ENCODE measurements around the gene RUVBL2.

Gene RUVBL2

DNA sequence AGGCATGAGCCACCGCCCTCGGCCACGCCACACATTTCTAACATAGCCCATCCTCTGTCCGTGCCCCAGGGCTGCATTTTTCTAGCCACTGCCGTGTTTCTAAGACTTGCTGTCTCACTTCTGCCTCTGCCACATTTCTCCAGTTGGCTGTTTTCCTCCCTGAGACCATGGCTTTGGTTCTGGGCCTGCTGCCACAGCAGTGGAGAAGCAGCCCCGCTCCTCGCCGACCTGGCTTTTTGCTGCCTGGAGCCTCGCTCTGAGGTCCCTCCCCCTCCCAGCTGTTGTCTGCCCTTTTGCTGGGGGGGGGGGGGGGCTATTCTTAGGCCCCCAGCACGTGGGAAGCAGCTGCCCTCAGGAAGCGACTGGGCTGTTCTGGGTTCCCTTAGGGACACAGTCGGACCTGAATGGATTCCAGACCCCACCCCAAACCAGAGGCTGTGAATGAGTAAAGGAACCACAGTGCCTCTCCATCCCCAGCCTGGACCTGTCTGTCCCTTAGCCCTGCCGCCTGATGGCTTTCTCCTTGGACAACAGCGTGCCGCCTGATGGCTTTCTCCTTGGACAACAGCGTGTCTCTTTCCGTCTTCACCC is 3.9 kb upstream of the RUVBL2 start:
- DNase-seq: no peak

DNA sequence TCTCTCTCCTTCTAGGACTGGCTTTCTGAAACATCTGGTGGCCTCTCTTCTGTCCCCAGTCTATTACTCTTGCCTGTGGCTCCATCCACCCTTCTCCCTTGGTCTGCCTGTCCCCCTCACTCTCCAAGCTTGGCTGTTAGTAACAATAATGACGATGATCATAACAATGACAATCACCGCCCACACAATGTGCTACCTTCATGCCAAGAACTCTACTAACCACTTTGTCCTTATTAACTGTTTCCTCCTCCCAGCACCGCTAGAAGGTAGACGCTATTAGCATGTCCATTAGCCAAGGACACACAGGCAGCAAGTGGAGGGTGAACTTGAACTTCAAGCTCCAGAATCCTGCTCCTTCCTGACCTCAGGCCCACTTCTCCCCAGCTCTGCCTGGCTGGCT is 3.3 kb upstream of the RUVBL2 start:
- DNase-seq: no peak

DNA sequence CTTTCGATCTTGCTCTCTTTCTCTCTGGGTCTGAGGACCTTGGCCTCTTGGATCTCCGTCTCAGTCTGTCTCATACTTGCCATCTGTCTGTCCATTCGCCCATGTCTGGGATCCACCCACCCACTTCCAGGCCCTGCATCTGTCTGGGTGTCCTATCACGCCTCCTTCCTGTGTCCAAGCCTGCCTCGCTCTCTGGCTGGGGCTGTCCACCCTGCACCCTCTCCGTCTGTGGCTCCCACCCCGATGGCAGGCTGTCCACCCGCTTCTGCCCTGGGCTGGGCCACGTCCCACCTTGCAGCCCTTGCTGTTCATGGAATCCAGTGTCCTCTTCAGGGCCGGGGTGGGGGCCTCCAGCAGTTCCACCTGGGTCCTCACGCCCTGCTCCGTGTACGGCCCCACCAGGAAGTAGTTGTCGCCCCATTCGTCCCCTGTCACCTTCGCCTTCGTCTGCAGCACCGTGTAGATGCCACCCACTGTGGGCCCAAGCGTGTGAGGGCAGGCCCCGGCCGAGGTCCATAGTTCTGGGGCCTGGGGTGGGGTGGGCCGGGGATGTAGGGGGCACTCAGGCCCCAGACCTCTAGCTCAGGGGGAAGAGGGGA is 2.6 kb upstream of the RUVBL2 start:
- no peak for DNase-seq

DNA sequence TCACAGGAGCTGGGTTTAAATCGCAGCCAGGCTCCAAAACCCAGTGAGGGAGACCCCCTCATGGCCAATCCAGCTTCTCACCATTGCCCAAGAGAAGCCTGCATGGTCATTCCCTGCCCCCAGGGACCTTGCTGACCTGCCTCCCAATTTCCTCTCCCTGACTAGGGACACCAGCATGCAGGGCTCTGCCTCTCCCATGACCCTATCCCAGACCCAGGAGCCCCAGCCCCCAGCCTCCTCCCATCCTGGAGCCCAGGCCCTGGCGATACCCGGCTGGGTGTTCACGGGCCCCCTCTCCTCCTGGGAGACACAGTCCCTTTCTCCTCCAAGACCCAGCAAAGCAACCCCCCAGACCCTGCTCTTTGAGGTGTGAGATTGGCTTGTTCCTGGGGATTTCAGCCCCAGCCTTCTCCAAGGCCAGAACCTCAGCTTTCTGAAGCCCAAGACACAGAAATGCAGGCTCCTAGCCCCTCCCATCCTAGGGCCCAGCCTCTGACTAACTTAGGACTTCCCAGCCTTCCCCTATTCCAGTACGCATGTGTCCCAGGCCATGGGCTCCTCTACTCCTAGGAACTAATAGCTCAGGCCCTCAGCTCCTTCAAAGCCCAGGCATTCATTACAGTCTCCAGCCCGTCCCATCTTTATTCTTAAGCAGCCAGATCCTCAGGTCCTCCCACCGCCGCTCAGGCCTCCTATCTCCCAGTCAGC is 1.7 kb upstream of the RUVBL2 start:
- no peak for DNase-seq

DNA sequence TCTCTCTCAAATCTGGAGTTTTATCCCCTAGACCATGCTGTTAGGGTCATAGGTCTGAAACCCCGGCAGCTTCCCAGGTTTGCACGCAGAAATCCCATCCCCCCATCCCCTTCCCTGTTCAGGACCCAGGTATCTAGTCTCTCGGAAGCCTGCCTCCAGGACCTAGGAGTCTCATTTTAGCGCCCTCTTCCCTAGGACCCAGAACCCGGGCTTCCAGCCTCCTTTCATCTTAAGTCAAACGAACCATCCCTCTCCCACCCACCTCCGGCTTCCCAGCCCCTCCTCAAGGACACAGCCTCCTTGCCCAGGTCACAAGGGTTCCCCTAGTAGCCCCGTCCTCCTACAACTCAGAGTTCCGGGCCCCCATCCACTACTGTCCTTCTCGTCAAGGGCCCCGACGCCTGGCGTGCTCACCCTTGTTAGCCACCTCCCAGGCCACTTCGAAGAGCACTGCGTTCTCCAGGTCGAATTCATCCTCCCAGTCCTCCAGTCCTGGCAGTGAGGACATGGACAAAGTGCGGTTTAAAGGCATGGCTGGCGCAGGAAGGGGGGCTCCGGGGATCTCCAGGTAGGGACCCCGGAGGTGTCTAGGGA is 1.0 kb upstream of the RUVBL2 start:
- peak in 1 of 2 donors; percentile 24 for DNase-seq

DNA sequence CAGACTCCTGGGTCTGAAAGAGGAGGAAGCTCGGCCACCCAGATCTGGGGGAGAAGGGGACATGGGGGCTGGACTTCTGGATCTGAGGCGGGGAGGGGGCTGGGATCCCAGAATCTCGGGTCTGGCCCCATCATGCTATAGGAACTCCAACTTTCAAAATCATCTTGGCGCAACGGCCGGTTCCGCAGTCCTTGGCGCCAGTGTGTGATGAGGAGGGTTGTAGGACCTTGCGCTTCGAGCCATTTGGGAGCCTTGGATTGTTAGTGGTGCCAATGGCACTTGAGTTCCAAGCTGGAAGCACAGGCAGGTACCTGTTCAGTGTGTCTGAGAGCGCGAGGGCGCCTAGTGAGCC is 324 bp downstream of the RUVBL2 start:
- DNase-seq: no peak

DNA sequence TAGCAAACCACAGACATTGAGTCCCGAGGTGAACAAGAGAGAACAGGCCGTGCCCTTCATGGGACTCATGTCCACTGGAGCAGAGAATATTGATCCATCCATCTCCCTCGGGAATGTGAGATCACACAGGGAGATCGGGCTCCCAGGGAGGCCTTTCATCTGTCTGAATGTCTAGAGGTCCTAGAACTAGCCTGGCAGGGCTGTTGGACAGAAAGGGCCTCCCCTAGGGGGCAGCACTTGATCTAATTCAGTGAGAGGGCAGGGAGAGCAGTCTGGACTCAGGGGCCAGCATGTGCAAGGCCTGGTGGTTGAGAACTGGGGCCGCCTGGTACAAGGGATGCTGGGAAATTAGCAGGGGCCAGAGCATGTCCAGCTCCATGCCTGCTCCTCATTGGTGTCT is 4.3 kb downstream of the RUVBL2 start:
- DNase-seq: peak; percentile 69 to 70

DNA sequence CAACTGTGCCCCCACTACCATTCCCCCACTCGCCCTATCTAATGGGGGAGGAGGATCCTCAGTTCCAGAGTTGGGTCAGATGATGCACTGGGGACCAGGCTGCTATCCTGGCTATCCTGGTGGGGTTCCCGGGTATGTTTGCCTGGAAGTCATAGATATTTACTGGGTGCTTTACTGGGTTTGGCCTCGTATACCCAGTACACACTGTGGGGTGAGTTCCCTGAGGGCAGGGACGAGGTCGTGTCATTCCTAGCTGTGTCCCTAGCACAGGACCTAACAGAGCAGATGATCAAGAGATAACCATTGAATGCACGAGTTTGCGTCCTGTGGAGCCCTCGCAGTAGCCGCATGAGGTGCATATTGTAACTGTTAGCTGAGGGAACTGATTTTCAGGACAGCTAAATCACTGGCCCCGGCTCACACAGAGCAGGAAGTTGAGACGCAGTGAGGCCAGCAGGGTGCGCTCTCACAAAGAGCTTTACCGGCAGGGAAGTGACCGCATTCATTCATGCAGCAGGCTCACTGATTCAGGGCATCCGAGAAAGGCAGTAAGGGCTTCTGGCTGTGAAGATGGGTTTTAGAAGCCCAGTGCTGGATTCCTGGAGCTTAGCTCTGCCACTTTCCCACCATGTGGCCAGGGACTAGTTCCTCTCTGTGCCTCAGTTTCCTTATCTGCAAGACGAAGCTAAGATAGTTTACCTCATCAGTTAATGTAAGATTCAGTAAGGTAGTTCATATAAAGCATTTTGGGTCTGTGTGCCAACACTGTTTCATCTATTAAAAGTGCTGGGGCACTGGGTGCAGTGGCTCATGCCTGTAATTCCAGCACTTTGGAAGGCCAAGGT is 6.0 kb downstream of the RUVBL2 start:
- peak; percentile 71 to 76 for DNase-seq

DNA sequence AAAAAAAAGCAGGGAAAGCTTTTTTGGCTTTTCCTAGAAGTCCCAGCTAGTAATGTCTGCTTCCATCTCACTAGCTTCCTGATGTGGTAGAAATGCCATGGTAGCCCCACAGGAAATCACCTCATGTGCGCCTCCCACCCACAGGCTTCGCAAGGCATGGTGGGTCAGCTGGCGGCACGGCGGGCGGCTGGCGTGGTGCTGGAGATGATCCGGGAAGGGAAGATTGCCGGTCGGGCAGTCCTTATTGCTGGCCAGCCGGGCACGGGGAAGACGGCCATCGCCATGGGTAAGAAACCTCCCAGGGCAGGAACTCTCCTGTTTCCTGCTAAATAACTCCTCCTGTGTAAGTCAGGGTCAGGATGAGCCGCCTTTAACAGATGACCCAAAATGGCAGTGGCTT is 10.4 kb downstream of the RUVBL2 start:
- no peak for DNase-seq

DNA sequence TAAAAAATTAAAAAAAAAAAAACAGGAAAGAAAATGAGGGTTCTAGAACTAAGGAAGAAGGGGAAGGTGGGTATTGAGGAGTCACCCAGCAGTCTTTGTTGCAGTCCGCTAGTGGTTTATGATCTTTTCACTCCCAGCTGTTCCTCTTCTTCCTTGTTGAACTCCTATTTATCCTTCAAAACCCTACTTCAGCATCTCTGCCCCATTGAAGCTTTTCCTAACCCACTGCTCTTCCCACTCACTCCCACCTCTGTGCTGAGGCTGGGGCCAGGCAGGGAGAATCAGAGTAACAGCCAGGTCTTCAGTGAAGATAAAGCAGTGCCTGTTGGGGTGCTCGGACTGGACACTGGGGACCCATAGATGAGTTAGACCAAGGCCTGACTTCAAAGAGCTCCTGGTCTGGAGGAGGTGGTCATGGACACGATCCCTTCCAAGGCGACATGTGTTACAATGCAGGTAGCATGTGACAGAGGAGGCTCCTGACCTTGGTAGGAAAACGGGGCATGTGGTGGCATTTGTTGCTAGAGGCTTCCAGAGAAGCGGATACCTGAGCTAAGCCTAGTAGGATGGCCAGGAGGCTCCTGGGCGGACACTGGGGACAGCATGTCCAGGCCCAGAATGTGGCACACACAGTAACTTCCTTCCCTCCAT is 11.4 kb downstream of the RUVBL2 start:
- no peak for DNase-seq

DNA sequence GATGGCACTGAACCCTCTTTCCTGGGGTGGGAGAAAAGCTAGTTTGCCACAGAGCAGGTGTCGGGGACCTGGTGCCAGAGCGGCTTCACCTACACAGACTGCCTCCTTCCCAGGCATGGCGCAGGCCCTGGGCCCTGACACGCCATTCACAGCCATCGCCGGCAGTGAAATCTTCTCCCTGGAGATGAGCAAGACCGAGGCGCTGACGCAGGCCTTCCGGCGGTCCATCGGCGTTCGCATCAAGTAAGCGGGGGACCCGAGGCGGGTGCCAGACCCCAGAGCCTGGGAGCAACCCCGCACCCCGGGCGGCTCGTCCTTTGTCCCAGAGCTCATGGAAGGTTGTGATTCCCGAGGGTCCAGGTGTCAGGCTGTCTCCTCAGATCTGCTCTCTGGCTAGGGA is 13.2 kb downstream of the RUVBL2 start:
- DNase-seq: no peak

DNA sequence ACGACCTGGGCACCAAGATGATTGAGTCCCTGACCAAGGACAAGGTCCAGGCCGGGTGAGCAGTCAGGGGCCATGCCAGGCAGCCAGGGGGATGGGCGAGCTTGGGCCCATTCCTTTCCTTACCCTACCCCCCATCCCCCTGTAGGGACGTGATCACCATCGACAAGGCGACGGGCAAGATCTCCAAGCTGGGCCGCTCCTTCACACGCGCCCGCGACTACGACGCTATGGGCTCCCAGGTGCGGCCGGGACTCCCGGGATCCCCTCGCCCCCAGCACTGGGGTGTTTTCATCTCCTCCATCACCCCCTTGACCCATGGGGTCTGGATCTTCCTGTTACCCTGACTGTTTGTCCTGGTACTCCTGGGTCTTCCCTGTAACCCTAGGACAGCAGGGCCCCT is 16.1 kb downstream of the RUVBL2 start:
- no peak for DNase-seq

DNA sequence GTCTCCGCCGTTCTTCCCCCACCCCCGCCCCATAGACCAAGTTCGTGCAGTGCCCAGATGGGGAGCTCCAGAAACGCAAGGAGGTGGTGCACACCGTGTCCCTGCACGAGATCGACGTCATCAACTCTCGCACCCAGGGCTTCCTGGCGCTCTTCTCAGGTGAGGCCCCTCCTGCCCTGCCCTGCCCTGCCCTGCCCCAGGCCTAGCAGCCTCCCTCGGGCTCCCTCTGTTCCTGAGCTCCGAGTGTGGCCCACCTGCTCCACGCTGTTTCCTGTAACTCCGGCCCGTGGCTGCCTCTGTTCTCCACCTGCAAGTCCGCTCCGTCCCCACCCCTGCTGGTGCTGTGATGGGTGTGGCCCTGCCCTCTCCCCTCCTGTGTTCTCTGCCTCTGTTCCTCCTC is 16.8 kb downstream of the RUVBL2 start:
- no peak for DNase-seq

DNA sequence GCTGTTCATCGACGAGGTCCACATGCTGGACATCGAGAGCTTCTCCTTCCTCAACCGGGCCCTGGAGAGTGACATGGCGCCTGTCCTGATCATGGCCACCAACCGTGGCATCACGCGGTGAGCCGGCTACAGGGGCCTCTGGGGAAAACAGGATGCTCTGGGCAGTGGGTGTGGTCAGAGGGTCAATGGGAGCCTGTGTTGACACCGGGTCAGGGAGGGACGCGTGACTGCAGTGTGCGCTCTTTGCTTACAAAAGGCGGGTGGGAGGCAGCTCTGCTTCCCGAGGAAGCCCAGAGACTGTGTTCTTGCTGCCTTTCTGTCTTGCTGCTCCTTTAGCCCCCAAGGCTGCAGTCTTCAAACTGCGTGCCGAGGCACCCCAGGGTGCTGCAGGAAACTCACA is 17.5 kb downstream of the RUVBL2 start:
- DNase-seq: no peak

DNA sequence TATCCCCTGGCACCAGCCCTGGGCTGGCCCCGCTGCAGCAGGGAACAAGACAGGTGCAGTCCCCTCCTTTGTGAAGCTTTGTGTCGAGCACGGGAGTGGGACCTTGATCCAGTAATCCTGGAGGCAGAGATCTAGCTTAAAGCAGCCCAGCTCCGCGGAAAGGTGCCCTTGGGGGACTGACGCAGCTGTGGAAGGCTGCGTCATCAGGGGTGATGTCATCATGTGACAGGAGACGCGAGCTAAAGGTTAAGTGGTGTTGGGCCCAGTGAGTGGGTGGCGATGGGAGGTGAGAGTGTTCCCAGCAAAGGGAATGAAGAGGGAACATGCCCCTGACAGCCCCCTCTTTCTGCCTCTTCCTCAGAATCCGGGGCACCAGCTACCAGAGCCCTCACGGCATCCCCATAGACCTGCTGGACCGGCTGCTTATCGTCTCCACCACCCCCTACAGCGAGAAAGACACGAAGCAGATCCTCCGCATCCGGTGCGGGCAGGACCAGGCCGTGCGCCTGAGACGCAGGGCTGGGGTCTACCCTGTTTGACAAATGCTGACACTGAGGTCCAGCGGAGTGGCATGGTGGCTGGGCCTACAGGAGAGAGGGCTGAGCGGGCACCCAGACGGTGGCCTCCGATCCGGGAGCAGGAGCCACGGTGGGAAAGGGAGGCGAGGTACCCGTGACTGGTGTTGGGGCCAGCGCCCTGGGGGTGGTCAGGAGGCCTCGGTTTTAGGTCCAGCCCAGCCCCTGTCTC is 20.6 kb downstream of the RUVBL2 start:
- DNase-seq: no peak

DNA sequence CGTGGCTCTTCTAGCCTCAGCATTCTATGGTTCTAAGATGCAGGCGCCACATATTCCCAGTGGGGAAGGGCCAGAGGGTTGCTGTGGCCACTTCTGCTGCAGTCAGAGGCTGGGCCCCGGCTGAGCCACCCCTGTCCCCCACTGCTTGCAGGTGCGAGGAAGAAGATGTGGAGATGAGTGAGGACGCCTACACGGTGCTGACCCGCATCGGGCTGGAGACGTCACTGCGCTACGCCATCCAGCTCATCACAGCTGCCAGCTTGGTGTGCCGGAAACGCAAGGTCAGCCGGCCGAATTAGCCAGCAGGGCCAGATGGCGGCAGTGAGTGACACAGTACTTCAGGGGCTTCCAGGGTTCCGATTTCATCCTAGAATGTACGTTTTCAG is 21.2 kb downstream of the RUVBL2 start:
- no peak for DNase-seq

DNA sequence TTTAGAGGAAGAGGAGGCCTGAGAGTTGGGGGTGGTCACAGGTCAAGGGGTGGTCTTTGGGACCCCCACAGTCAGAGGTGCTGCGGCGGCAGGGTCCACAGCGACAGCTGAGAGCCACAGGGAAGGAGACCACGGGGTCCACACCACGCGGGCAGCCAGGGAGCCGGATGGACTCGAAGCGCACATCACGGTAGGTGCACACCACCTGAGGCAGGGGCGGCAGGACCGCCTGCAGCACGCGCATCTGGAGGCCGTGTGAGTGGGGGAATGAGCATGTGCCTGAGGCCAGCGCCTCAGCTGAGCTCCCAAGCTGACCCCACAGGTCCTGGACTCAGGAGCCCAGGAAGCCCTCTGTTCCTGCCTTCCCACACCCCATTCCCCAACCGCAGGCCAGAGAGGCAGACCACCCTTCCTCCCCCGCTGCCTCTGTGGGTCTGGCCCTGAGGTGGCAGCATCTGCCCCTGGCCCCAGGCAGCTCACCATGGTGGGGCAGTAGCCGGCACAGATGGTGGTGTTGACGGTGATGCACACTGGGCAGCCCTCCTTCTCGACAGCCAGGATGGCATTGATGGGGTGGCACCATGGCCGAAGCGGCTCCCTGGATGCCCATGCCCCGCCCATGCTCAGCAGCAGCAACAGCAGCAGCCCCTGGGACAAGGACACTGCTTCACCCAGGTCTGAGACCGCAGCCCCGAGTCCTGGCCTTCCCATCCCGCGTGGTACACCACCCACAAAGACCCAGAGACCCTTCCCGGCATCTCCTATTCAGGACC is 22.6 kb downstream of the RUVBL2 start:
- DNase-seq: no peak

DNA sequence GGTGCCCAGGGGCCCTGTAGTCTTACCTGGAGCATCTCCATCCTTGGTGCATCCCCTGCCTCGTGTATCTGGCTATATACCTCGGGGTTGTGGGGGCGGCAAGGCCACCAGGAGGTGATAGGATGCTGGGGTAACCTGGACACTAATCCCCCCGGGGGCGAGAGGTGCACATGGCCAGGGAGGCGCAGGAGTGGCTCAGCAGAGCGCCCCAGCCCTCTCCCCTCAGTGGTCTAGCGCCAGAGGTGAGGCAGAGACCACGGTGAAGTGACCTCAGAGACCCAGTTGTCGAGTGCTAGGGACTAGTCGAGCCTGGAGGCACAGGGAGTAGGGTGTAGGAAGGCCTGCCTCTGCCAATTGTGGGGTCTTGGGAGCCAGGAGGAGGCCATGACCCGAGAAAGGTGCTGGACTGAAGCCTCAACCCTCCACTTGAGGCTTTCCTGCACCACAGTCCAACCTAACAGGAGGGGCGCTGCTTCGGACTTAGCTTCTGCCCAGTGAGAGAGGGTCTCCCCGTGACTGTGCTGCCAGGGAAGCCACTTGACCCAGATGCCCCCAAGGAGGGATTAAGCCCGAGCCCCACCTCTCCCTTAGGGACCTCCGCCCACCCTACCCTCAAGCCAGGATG is 23.5 kb downstream of the RUVBL2 start, which contains the start of gene LHB:
Gene LHB, minus strand, starts transcription at position 51 of the 625 bp plus-strand sequence. Its CDS starts 10 bp downstream, at position 41.
- DNase-seq: no peak

DNA sequence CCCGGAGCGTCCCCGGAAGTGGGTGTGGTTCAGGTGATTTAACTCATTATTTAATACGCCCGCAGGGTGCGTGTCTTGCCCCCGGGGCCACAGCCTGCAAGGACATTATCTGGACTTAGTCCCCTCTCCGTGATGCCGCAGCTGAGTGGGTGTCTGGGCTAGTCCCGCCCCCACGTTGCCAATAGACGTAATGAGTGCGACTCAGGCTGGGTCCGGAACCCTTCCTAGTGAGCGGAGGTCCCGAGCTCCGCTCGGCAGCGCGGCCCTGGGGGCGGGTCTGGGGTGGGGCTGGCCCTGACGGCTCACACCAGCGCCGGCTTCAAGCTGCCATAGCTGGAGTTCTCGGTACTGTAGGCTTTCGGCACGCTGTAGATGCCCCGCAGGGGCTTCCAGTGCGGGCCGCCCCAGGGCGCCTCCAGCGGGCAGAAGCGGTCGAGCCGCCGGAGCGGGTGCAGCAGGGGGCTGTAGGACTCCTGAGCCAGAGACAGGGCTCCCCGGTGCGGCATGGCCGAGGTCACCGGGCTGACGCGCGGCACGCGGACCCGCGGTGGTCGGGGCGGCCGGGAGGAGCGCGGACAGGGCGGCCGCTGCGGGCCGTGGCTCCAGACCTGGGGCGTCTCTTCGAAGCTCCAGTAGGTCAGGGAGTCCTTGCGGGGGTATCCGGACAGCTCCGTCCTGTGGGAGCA is 24.1 kb downstream of the RUVBL2 start:
- peak; percentile 65 to 68 for DNase-seq

Data from stimulated activated CD4-positive, alpha-beta T cell treated with anti-CD3 and anti-CD28 coated beads, Interleukin-2, amount 100 ng/mL, for 24 hours (primary cell).